ENCODE measurements around the gene SLC66A2. TPM values are rescaled to one million over a fixed set of nuclear protein-coding genes. Genes with fewer than 3 reads are reported as not detected.

Gene SLC66A2
- total and polyA plus RNA-seq, 9 donors = 2.1 to 31.1 (median 27.0) TPM

GRCh38 chr18:79883461-79884293 is 67.8 kb downstream of the SLC66A2 start:
- peaks cover 0 to 4% of the 10 kb centered on the region in 2 donors for H3K9me3 ChIP-seq
- H3K4me1 ChIP-seq (ENCODE audit: insufficient read depth) = no peaks in the 10 kb centered on the region
- no peak overlapping the region for H3K4me3 ChIP-seq
- DNase-seq = peak in 1 of 5 donors; percentile 23
- intact Hi-C loops (cut with DNase I) = no loop called here
- H3K27ac ChIP-seq = no peak overlapping the region
- no peaks in the 10 kb centered on the region for H3K36me3 ChIP-seq
- TF ChIP-seq CTCF (IDR thresholded peaks at IDR 0.05) (no peak), EP300 (IDR thresholded peaks at IDR 0.05) (no peak), POLR2A (IDR thresholded peaks at IDR 0.05) (no peak)
- no peaks in the 10 kb centered on the region for H3K27me3 ChIP-seq
- WGBS, 3 donors = 87 to 90% (median 89%) methylated on average over 31 of the region's 31 CpGs

GRCh38 chr18:79882522-79883241 is 68.8 kb downstream of the SLC66A2 start:
- intact Hi-C loops (cut with DNase I) = no loop called here
- WGBS, 3 donors = 90 to 96% (median 95%) methylated on average over 66 to 68 of the region's 68 CpGs
- Histone ChIP-seq H3K4me3 (no peak overlapping the region), H3K27ac (no peak overlapping the region), H3K4me1 (ENCODE audit: insufficient read depth) (no peaks in the 10 kb centered on the region), H3K27me3 (no peaks in the 10 kb centered on the region), H3K36me3 (no peaks in the 10 kb centered on the region), H3K9me3 (peaks cover 0 to 4% of the 10 kb centered on the region in 2 donors)
- peak in 1 of 5 donors; percentile 22 for DNase-seq
- TF ChIP-seq EP300 (IDR thresholded peaks at IDR 0.05) (no peak), CTCF (IDR thresholded peaks at IDR 0.05) (no peak), POLR2A (IDR thresholded peaks at IDR 0.05) (no peak)

GRCh38 chr18:79881695-79882094 is 69.8 kb downstream of the SLC66A2 start:
- no peak overlapping the region for H3K4me3 ChIP-seq
- 88 to 91% (median 88%) methylated on average over 11 of the region's 11 CpGs for WGBS, 3 donors
- no peak for TF ChIP-seq POLR2A (IDR thresholded peaks at IDR 0.05)
- no peak for TF ChIP-seq CTCF (IDR thresholded peaks at IDR 0.05)
- no peak for TF ChIP-seq EP300 (IDR thresholded peaks at IDR 0.05)
- no peaks in the 10 kb centered on the region for H3K36me3 ChIP-seq
- DNase-seq = no peak
- no peaks in the 10 kb centered on the region for H3K4me1 ChIP-seq (ENCODE audit: insufficient read depth)
- H3K27me3 ChIP-seq = no peaks in the 10 kb centered on the region
- H3K9me3 ChIP-seq = peaks cover 0 to 4% of the 10 kb centered on the region in 2 donors
- intact Hi-C loops (cut with DNase I) = no loop called here
- H3K27ac ChIP-seq = no peak overlapping the region

GRCh38 chr18:79879566-79879965 is 71.9 kb downstream of the SLC66A2 start:
- intact Hi-C loops (cut with DNase I) = no loop called here

More at GRCh38 chr18:79879566-79879965, 71.9 kb downstream of the SLC66A2 start:
- Histone ChIP-seq H3K27me3 (no peaks in the 10 kb centered on the region), H3K9me3 (peaks cover 0 to 4% of the 10 kb centered on the region in 2 donors), H3K4me1 (ENCODE audit: insufficient read depth) (no peaks in the 10 kb centered on the region), H3K4me3 (no peak overlapping the region), H3K27ac (no peak overlapping the region), H3K36me3 (no peaks in the 10 kb centered on the region)
- DNase-seq = no peak
- TF ChIP-seq POLR2A (IDR thresholded peaks at IDR 0.05) (no peak), EP300 (IDR thresholded peaks at IDR 0.05) (no peak), CTCF (IDR thresholded peaks at IDR 0.05) (no peak)
- WGBS, 3 donors = 86 to 89% (median 89%) methylated on average over 12 of the region's 12 CpGs
